HEK293 (cell line): Measurements from ENCODE around the gene ITGB1.
"Not testable (repeated sequence)": the region's sequence is repeated elsewhere in the genome, so short reads cannot be mapped to it uniquely, and the experiment has no call there.

Experiments used
- CTCF ChIA-PET: fragments of 350-600 bp; formaldehyde crosslinking; extraction: SDS; loops from one replicate; lab custom pipeline; 2021; ENCODE audit warnings: antibody characterized with exemption; lab: Yijun Ruan, JAX
- POLR2A ChIA-PET: fragments of 300-600 bp; formaldehyde crosslinking; extraction: SDS; loops from one replicate; lab custom pipeline; 2020; ENCODE audit warnings: antibody characterized with exemption, inconsistent platforms; lab: Yijun Ruan, JAX
- H3K27ac ChIP-seq: fragments of 200-500 bp; sonication (Bioruptor generic); 2 replicates; pipeline ENCODE4 v1.5.1; 2014; ENCODE audit warnings: low read depth, low read length, control low read depth, inconsistent platforms; ENCODE audit errors: extremely low read depth
- H3K36me3 ChIP-seq, 2 experiments: fragments of 200-500 bp in 1 of 2; sonication (Bioruptor generic) in 1 of 2; 1 replicate in 1 of 2; 2 replicates in 1 of 2; pipeline ENCODE4 v1.5.1; 2014 to 2017; ENCODE audit warnings: inconsistent platforms in 2 of 2, low read length in 2 of 2; ENCODE audit not compliant: control insufficient read depth in 2 of 2, insufficient read depth in 1 of 2
- H3K4me1 ChIP-seq: fragments of 200-500 bp; sonication (Bioruptor generic); 2 replicates; pipeline ENCODE4 v1.5.1; 2014; ENCODE audit warnings: mild to moderate bottlenecking, low read length, inconsistent platforms; ENCODE audit not compliant: control insufficient read depth, insufficient read depth
- H3K4me3 ChIP-seq: 2 replicates; pipeline ENCODE4 v1.5.1; 2011; ENCODE audit warnings: low read depth, mild to moderate bottlenecking, control low read depth, low read length, moderate library complexity
- H3K9me3 ChIP-seq: fragments of 200-500 bp; sonication (Bioruptor generic); 2 replicates; pipeline ENCODE4 v1.5.1; 2014; ENCODE audit warnings: low read depth, low read length, inconsistent platforms; ENCODE audit not compliant: control insufficient read depth, insufficient read depth
- HOXA7 ChIP-seq: sonication (generic); formaldehyde crosslinking; IDR thresholded peaks from 2 replicates; pipeline ENCODE4 v1.8.1; 2022; ENCODE audit warnings: missing genetic modification reagents, borderline replicate concordance
- HOXC10 ChIP-seq: sonication (generic); formaldehyde crosslinking; IDR thresholded peaks from 2 replicates; pipeline ENCODE4 v1.8.1; 2023; ENCODE audit warnings: mild to moderate bottlenecking, missing genetic modification reagents
- IKZF3 ChIP-seq: fragments of 450-650 bp; IDR thresholded peaks from 2 replicates; pipeline ENCODE4 v1.5.0; 2018; ENCODE audit warnings: missing biosample characterization, mild to moderate bottlenecking, missing genetic modification characterization, moderate library complexity
- KLF8 ChIP-seq: fragments of 450-650 bp; formaldehyde crosslinking; IDR thresholded peaks from 2 replicates; pipeline ENCODE4 v1.5.1; 2016; ENCODE audit warnings: missing biosample characterization, missing genetic modification characterization
- MEIS1 ChIP-seq: sonication (generic); formaldehyde crosslinking; IDR thresholded peaks from 2 replicates; pipeline ENCODE4 v1.8.1; 2022; ENCODE audit warnings: missing genetic modification reagents, mild to moderate bottlenecking, borderline replicate concordance
- PRDM1 ChIP-seq: fragments of 450-650 bp; formaldehyde crosslinking; IDR thresholded peaks from 2 replicates; pipeline ENCODE4; 2016; ENCODE audit warnings: missing biosample characterization, missing genetic modification characterization
- REPIN1 ChIP-seq: fragments of 450-650 bp; formaldehyde crosslinking; IDR thresholded peaks from 2 replicates; pipeline ENCODE4 v1.5.1; 2017; ENCODE audit warnings: missing biosample characterization, missing genetic modification characterization, low read depth
- SETDB1 ChIP-seq: IDR thresholded peaks from one replicate; pipeline ENCODE4 v1.6.1; 2017; ENCODE audit warnings: mild to moderate bottlenecking, low read length, moderate library complexity, mixed read lengths; ENCODE audit not compliant: insufficient read length
- ZBTB1 ChIP-seq: fragments of 450-650 bp; formaldehyde crosslinking; IDR thresholded peaks from 2 replicates; pipeline ENCODE4 v1.5.1; 2016; ENCODE audit warnings: missing biosample characterization, missing genetic modification characterization
- ZBTB8A ChIP-seq: fragments of 450-650 bp; formaldehyde crosslinking; IDR thresholded peaks from 2 replicates; pipeline ENCODE4 v1.5.1; 2016; ENCODE audit warnings: missing biosample characterization, missing genetic modification characterization
- ZNF114 ChIP-seq: fragments of 450-650 bp; formaldehyde crosslinking; IDR thresholded peaks from 2 replicates; pipeline ENCODE4 v1.5.0; 2017; ENCODE audit warnings: missing biosample characterization, missing genetic modification characterization
- ZNF138 ChIP-seq: fragments of 450-650 bp; formaldehyde crosslinking; IDR thresholded peaks from 2 replicates; pipeline ENCODE4 v1.5.1; 2016; ENCODE audit warnings: missing biosample characterization, missing genetic modification characterization, borderline replicate concordance
- ZNF223 ChIP-seq: fragments of 450-650 bp; formaldehyde crosslinking; IDR thresholded peaks from 2 replicates; pipeline ENCODE4 v1.5.1; 2016; ENCODE audit warnings: missing biosample characterization, missing genetic modification characterization
- ZNF501 ChIP-seq: fragments of 450-650 bp; formaldehyde crosslinking; IDR thresholded peaks from 2 replicates; pipeline ENCODE4 v1.5.1; 2016; ENCODE audit warnings: missing biosample characterization, missing genetic modification characterization
- ZNF510 ChIP-seq: fragments of 450-650 bp; formaldehyde crosslinking; IDR thresholded peaks from 2 replicates; pipeline ENCODE4 v1.5.1; 2018; ENCODE audit warnings: mild to moderate bottlenecking, missing genetic modification characterization, missing biosample characterization; ENCODE audit not compliant: insufficient replicate concordance
- ZNF621 ChIP-seq: fragments of 450-650 bp; formaldehyde crosslinking; IDR thresholded peaks from 2 replicates; pipeline ENCODE4 v1.5.1; 2017; ENCODE audit warnings: missing biosample characterization, missing genetic modification characterization
- ZNF664 ChIP-seq: fragments of 450-650 bp; formaldehyde crosslinking; IDR thresholded peaks from 2 replicates; pipeline ENCODE4 v1.5.1; 2016; ENCODE audit warnings: missing biosample characterization, missing genetic modification characterization
- ZNF768 ChIP-seq: fragments of 450-650 bp; formaldehyde crosslinking; IDR thresholded peaks from 2 replicates; pipeline ENCODE4 v1.5.1; 2018; ENCODE audit warnings: missing biosample characterization, mild to moderate bottlenecking, missing genetic modification characterization
- ZSCAN23 ChIP-seq: fragments of 450-650 bp; formaldehyde crosslinking; IDR thresholded peaks from 2 replicates; pipeline ENCODE4 v1.5.1; 2016; ENCODE audit warnings: missing biosample characterization, missing genetic modification characterization
- TF ChIP-seq, protein P1 (sequence below): fragments of 450-650 bp; formaldehyde crosslinking; IDR thresholded peaks from 2 replicates; pipeline ENCODE4 v1.5.1; 2017; ENCODE audit warnings: missing biosample characterization, missing genetic modification characterization
- TF ChIP-seq, protein P2 (sequence below): IDR thresholded peaks from 2 replicates; pipeline ENCODE4 v1.6.1; 2011; ENCODE audit warnings: mild to moderate bottlenecking, low read depth, low read length, borderline replicate concordance
- TF ChIP-seq, protein P3 (sequence below): fragments of 450-650 bp; formaldehyde crosslinking; IDR thresholded peaks from 2 replicates; pipeline ENCODE4 v1.5.1; 2016; ENCODE audit warnings: missing biosample characterization, missing genetic modification characterization
- TF ChIP-seq, protein P4 (sequence below): fragments of 450-650 bp; formaldehyde crosslinking; IDR thresholded peaks from 2 replicates; pipeline ENCODE4 v1.5.0; 2017; ENCODE audit warnings: missing biosample characterization, missing genetic modification characterization, borderline replicate concordance

The ITGB1 gene

DNA sequence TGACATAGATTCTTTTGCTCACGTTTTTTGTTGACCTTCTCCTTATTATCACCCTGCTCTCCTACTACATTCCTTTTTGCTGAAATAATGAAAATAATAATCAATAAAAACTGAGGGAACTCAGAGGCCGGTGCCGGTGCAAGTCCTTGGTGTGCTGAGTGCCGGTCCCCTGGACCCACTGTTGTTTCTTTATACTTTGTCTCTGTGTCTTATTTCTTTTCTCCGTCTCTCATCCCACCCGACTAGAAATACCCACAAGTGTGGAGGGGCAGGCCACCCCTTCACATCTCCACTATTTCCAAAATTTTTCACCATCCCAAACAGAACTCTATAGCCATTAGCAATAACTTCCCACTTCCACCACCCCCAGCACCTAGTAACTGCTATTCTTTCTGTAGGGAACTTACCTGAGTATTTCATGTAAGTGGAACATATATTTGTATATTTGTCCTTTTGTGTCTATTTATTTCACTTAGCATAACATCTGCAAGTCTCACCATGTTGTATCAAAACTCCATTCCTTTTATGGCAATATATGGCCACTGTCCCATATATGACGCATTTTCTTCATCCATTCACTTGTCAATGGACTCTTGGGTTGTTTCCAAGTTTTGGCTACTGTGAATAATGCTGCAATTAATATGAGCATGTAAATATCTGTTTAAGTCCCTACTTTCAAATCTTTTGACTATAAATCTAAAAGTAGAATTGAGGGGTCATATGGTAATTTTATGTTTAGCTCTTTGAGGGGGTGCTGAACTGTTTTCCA lies 62.6 kb downstream of the ITGB1 start:
- H3K36me3 ChIP-seq = peaks cover 4 to 32% of the 10 kb centered on the region in 2 experiments; a peak in 2 of 3 replicates
- CTCF ChIA-PET, H3K4me1 ChIP-seq, H3K9me3 ChIP-seq, H3K4me3 ChIP-seq, H3K27ac ChIP-seq, POLR2A ChIA-PET: not testable (repeated sequence)

DNA sequence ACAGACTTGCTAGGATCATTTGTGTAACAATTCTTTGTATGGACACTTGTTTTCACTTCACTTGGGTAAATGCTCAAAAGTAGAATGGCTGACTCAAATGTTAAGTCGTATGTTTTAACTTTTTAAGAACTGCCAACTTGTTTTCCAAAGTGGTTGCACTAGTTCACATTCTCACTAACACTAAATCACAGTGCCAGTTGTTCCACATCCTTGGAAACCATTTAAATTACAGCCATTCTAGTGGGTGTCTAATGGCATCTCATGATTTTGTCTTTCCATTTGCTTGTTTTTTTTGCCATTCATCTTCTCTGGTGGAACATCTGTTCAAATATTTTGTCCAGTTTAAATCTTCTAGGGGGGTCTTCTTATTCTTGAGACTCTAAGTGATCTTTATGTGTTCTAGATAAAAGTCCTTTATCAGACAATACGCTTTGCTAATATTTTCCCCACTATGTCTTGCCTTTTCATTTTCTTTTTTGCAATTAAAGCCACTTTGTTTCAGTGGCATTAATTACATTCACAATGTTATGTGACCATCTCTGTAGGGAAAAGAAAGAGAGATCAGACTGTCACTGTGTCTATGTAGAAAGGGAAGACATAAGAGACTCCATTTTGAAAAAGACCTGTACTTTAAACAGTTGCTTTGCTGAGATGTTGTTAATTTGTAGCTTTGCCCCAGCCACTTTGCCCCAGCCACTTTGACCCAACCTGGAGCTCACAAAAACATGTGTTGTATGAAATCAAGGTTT lies 63.9 kb downstream of the ITGB1 start:
- ChIA-PET CTCF (no interaction called here), POLR2A (no interaction called here)
- Histone ChIP-seq H3K27ac (no peak overlapping the region), H3K4me3 (no peak overlapping the region), H3K36me3 (peaks cover 4 to 30% of the 10 kb centered on the region in 2 experiments; a peak in 2 of 3 replicates), H3K9me3 (no peaks in the 10 kb centered on the region), H3K4me1 (no peaks in the 10 kb centered on the region)
- TF ChIP-seq ZNF510 = no peak
- TF ChIP-seq SETDB1 = no peak
- TF ChIP-seq ZNF621 (tag by site-specific recombination) = no peak
- no peak for TF ChIP-seq ZSCAN23
- TF ChIP-seq, protein P1, sequence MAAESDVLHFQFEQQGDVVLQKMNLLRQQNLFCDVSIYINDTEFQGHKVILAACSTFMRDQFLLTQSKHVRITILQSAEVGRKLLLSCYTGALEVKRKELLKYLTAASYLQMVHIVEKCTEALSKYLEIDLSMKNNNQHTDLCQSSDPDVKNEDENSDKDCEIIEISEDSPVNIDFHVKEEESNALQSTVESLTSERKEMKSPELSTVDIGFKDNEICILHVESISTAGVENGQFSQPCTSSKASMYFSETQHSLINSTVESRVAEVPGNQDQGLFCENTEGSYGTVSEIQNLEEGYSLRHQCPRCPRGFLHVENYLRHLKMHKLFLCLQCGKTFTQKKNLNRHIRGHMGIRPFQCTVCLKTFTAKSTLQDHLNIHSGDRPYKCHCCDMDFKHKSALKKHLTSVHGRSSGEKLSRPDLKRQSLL (tag by site-specific recombination) = no peak
- TF ChIP-seq ZNF768 = no peak
- TF ChIP-seq KLF8 (tag by site-specific recombination) = no peak

DNA sequence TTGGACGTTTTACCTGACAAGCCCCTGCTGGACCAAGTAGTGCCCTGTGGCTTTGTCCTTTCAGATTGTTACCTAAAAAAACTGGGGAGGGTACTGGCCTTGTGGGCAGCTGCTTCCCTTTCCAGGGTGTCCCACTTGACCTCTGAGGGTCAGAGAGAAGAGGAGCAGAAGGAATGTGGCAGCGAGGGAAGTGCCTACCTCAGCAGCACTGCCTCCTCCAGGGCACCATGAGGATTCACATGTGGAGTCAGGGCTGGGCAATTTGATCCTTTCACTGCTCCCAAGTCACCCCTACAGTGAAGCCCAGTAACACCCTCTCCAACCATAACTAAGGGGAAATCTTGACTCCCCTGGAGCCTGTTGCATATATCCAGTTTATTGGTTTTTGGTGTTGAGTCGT lies 64.6 kb downstream of the ITGB1 start:
- no peaks in the 10 kb centered on the region for H3K4me1 ChIP-seq
- H3K9me3 ChIP-seq = no peaks in the 10 kb centered on the region
- ChIA-PET POLR2A (no interaction called here), CTCF (no interaction called here)
- no peak overlapping the region for H3K4me3 ChIP-seq
- no peak overlapping the region for H3K27ac ChIP-seq
- H3K36me3 ChIP-seq = peaks cover 0 to 27% of the 10 kb centered on the region in 2 experiments; a peak in 2 of 3 replicates
- TF ChIP-seq ZBTB1 (tag by site-specific recombination) (no peak), ZBTB8A (tag by site-specific recombination) (no peak), HOXA7 (CRISPR knock-in tag) (no peak), IKZF3 (tag by site-specific recombination) (no peak), PRDM1 (tag by site-specific recombination) (no peak), MEIS1 (CRISPR knock-in tag) (no peak), HOXC10 (CRISPR knock-in tag) (no peak), ZNF510 (no peak), ZNF114 (tag by site-specific recombination) (no peak), ZNF138 (tag by site-specific recombination) (no peak), ZNF501 (tag by site-specific recombination) (no peak), ZNF664 (no peak), ZNF223 (tag by site-specific recombination) (no peak), REPIN1 (tag by site-specific recombination) (no peak)
- TF ChIP-seq, protein P2, sequence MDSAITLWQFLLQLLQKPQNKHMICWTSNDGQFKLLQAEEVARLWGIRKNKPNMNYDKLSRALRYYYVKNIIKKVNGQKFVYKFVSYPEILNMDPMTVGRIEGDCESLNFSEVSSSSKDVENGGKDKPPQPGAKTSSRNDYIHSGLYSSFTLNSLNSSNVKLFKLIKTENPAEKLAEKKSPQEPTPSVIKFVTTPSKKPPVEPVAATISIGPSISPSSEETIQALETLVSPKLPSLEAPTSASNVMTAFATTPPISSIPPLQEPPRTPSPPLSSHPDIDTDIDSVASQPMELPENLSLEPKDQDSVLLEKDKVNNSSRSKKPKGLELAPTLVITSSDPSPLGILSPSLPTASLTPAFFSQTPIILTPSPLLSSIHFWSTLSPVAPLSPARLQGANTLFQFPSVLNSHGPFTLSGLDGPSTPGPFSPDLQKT = no peak
- TF ChIP-seq, protein P3, sequence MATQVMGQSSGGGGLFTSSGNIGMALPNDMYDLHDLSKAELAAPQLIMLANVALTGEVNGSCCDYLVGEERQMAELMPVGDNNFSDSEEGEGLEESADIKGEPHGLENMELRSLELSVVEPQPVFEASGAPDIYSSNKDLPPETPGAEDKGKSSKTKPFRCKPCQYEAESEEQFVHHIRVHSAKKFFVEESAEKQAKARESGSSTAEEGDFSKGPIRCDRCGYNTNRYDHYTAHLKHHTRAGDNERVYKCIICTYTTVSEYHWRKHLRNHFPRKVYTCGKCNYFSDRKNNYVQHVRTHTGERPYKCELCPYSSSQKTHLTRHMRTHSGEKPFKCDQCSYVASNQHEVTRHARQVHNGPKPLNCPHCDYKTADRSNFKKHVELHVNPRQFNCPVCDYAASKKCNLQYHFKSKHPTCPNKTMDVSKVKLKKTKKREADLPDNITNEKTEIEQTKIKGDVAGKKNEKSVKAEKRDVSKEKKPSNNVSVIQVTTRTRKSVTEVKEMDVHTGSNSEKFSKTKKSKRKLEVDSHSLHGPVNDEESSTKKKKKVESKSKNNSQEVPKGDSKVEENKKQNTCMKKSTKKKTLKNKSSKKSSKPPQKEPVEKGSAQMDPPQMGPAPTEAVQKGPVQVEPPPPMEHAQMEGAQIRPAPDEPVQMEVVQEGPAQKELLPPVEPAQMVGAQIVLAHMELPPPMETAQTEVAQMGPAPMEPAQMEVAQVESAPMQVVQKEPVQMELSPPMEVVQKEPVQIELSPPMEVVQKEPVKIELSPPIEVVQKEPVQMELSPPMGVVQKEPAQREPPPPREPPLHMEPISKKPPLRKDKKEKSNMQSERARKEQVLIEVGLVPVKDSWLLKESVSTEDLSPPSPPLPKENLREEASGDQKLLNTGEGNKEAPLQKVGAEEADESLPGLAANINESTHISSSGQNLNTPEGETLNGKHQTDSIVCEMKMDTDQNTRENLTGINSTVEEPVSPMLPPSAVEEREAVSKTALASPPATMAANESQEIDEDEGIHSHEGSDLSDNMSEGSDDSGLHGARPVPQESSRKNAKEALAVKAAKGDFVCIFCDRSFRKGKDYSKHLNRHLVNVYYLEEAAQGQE (tag by site-specific recombination) = no peak
- TF ChIP-seq, protein P4, sequence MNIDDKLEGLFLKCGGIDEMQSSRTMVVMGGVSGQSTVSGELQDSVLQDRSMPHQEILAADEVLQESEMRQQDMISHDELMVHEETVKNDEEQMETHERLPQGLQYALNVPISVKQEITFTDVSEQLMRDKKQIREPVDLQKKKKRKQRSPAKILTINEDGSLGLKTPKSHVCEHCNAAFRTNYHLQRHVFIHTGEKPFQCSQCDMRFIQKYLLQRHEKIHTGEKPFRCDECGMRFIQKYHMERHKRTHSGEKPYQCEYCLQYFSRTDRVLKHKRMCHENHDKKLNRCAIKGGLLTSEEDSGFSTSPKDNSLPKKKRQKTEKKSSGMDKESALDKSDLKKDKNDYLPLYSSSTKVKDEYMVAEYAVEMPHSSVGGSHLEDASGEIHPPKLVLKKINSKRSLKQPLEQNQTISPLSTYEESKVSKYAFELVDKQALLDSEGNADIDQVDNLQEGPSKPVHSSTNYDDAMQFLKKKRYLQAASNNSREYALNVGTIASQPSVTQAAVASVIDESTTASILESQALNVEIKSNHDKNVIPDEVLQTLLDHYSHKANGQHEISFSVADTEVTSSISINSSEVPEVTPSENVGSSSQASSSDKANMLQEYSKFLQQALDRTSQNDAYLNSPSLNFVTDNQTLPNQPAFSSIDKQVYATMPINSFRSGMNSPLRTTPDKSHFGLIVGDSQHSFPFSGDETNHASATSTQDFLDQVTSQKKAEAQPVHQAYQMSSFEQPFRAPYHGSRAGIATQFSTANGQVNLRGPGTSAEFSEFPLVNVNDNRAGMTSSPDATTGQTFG (tag by site-specific recombination) = no peak
